SH-SY5Y (cell line): ENCODE results near the gene CCR7.

Experiments used
- GATA2 ChIP-seq: IDR thresholded peaks from 2 replicates; pipeline ENCODE4 v1.6.1; 2011; ENCODE audit warnings: mild to moderate bottlenecking, low read depth, low read length
- GATA3 ChIP-seq: IDR thresholded peaks from 2 replicates; pipeline ENCODE4 v1.6.1; 2011; ENCODE audit warnings: low read depth, mild to moderate bottlenecking, low read length, moderate library complexity

GRCh38 chr17:40579471-40579870, 14.2 kb upstream of the CCR7 start:
- TF ChIP-seq GATA2 = no peak
- TF ChIP-seq GATA3 = no peak
